NCI-H2196 treated with DMSO at 0.1 percent for 48 hours (cell line): ENCODE measurements around the gene CIB2.

Experiments used
- DNase-seq: peaks from one replicate; lab custom pipeline; 2025; ENCODE audit not compliant: unreplicated experiment; lab: John Stamatoyannopoulos, UW

Gene CIB2

GRCh38 chr15:78149805-78150751 lies 18.8 kb upstream of the CIB2 start:
- DNase-seq = no peak

GRCh38 chr15:78149068-78149804 lies 18.0 kb upstream of the CIB2 start, which contains the start of gene IDH3A:
Gene IDH3A, plus strand, starts transcription at chr15:78149362. Its CDS starts 42 bp downstream, at chr15:78149404.
- peak; percentile 71 for DNase-seq

GRCh38 chr15:78148392-78149067 lies 17.3 kb upstream of the CIB2 start:
- no peak for DNase-seq

GRCh38 chr15:78147566-78147965 lies 16.3 kb upstream of the CIB2 start:
- no peak for DNase-seq

- DNase-seq = no peak
These were observed 15.3 kb upstream of the CIB2 start for GRCh38 chr15:78146425-78147154.

- no peak for DNase-seq
These were observed 11.1 kb upstream of the CIB2 start for GRCh38 chr15:78142332-78142731.

GRCh38 chr15:78140292-78140691 lies 9.0 kb upstream of the CIB2 start:
- DNase-seq = no peak

- no peak for DNase-seq
These were observed 8.3 kb upstream of the CIB2 start for GRCh38 chr15:78139578-78139977.

GRCh38 chr15:78133801-78134200 lies 2.6 kb upstream of the CIB2 start:
- no peak for DNase-seq

- DNase-seq = no peak
These were observed 565 bp downstream of the CIB2 start for GRCh38 chr15:78130466-78131294.

GRCh38 chr15:78129751-78130287 lies 1.4 kb downstream of the CIB2 start:
- no peak for DNase-seq

- peak; percentile 47 for DNase-seq
These were observed 2.0 kb downstream of the CIB2 start for GRCh38 chr15:78129077-78129750.

- peak; percentile 21 for DNase-seq
These were observed 3.4 kb downstream of the CIB2 start for GRCh38 chr15:78127882-78128281.

GRCh38 chr15:78125267-78125666 lies 6.0 kb downstream of the CIB2 start:
- DNase-seq = no peak

- no peak for DNase-seq
These were observed 10.7 kb downstream of the CIB2 start for GRCh38 chr15:78120523-78120922.

- DNase-seq = no peak
These were observed 18.7 kb downstream of the CIB2 start for GRCh38 chr15:78112551-78112950.

- DNase-seq = no peak
These were observed 19.5 kb downstream of the CIB2 start for GRCh38 chr15:78111788-78112187.

GRCh38 chr15:78110916-78111475 lies 20.2 kb downstream of the CIB2 start:
- DNase-seq = no peak

- DNase-seq = no peak
These were observed 21.1 kb downstream of the CIB2 start for GRCh38 chr15:78110096-78110495.
